Measurements from ENCODE around the gene GRB7.

GRCh38 chr17:39745335-39746144 lies 7.8 kb downstream of the GRB7 start:
- TF ChIP-seq PREB (CRISPR knock-in tag; IDR thresholded peaks at IDR 0.05) (no peak), PHF8 (IDR thresholded peaks at IDR 0.05; ENCODE audit: borderline replicate concordance, low read length) (no peak), DDX20 (tag; IDR thresholded peaks at IDR 0.05; ENCODE audit: low read depth) (no peak), ZNF318 (IDR thresholded peaks at IDR 0.05; ENCODE audit: borderline replicate concordance in 1 of 2, low read depth in 1 of 2) (no peak), GABPA (tag; conservative IDR thresholded peaks at IDR 0.05; ENCODE audit: low read depth) (no peak), HNRNPUL1 (IDR thresholded peaks at IDR 0.05; ENCODE audit: low read length) (no peak), POLR2AphosphoS5 (IDR thresholded peaks at IDR 0.05; ENCODE audit: control insufficient read depth, insufficient read depth, low read depth, low read length) (no peak), BRF1 (IDR thresholded peaks at IDR 0.05; ENCODE audit: borderline replicate concordance, extremely low read depth, insufficient read length) (no peak), JUND (IDR thresholded peaks at IDR 0.05; ENCODE audit: borderline replicate concordance, low read depth, low read length) (no peak), JUND (tag; IDR thresholded peaks at IDR 0.05; ENCODE audit: borderline replicate concordance, low read depth, low read length) (no peak), ZNF184 (CRISPR knock-in tag; IDR thresholded peaks at IDR 0.05) (no peak), ILF3 (IDR thresholded peaks at IDR 0.05; ENCODE audit: borderline replicate concordance) (no peak), ZFX (CRISPR knock-in tag; IDR thresholded peaks at IDR 0.05) (no peak)
- TF ChIP-seq, protein P1, sequence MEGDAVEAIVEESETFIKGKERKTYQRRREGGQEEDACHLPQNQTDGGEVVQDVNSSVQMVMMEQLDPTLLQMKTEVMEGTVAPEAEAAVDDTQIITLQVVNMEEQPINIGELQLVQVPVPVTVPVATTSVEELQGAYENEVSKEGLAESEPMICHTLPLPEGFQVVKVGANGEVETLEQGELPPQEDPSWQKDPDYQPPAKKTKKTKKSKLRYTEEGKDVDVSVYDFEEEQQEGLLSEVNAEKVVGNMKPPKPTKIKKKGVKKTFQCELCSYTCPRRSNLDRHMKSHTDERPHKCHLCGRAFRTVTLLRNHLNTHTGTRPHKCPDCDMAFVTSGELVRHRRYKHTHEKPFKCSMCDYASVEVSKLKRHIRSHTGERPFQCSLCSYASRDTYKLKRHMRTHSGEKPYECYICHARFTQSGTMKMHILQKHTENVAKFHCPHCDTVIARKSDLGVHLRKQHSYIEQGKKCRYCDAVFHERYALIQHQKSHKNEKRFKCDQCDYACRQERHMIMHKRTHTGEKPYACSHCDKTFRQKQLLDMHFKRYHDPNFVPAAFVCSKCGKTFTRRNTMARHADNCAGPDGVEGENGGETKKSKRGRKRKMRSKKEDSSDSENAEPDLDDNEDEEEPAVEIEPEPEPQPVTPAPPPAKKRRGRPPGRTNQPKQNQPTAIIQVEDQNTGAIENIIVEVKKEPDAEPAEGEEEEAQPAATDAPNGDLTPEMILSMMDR (IDR thresholded peaks at IDR 0.05 in 2 of 3, conservative IDR thresholded peaks at IDR 0.05 in 1 of 3; ENCODE audit: insufficient read depth in 2 of 3, low read depth in 1 of 3, low read length in 3 of 3) = no peak

Measured in K562 (cell line).